ENCODE results near the gene ZNF534. TPM values are rescaled to one million over a fixed set of nuclear protein-coding genes. Genes with fewer than 3 reads are reported as not detected.

The ZNF534 gene
- not detected in 2 replicates for total RNA-seq

DNA sequence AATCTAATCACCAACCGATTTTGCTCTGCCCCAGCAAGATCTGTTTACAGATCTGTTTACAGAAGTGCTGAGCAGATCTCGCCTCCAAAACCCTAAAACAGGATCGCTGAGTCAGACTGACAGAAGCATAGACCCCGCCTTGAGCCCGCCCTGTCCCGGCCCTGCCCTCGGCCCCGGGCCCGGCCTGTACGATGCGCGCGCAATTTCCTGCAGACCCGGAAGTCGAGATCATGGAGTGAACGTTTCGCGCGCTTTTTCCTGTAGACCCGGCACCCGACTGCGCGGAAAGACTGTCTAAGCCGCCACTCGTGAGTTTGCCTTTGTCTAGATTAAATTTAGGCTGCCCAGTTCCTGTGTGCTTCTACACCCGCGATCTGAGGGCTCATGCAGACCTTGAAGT lies at the start of gene ZNF534:
Gene ZNF534, plus strand, starts transcription at position 212 of the 400 bp plus-strand sequence. CDS start 2,327 bp downstream, outside the sequence.

DNA sequence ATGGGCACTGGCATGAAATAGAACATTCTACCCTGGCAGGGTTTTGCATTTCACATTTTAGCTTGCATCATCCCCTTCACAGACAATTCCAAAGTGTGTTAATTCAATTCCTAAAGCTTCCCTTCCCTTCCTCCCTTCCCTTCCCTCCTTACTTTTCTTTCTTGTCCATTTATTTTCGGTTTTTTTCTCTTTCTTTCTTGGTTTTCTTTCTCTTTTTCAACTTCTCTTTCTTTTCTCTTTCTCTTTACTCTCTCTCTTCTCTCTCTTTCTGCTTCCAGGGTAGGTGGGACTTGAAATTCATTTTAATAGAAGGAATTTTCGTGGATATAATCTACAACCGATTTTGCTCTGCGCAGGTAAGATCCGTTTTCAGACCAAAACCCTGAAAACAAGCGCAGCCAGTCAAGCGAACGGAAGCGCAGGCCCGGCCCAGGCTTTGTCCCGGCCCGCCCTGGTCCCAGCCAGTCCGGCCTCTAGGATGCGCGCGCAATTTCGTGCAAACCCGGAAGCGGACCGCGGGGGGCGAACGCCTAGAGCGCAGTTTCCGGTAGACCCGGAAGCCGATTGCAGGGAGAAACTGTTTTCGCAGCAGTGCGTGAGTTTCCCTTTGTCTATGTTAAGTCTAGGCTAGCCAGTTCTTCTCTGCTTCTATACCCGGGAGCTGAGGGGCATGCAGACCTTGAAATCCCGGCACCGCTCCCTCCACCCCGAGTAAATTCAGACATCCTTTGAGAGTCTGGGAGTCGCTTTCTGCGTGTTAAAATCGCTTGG lies 31.5 kb upstream of the ZNF534 start, which contains the start of gene ZNF528:
Gene ZNF528, plus strand, starts transcription at position 540 of the 771 bp plus-strand sequence. CDS start 4,165 bp downstream, outside the sequence.

DNA sequence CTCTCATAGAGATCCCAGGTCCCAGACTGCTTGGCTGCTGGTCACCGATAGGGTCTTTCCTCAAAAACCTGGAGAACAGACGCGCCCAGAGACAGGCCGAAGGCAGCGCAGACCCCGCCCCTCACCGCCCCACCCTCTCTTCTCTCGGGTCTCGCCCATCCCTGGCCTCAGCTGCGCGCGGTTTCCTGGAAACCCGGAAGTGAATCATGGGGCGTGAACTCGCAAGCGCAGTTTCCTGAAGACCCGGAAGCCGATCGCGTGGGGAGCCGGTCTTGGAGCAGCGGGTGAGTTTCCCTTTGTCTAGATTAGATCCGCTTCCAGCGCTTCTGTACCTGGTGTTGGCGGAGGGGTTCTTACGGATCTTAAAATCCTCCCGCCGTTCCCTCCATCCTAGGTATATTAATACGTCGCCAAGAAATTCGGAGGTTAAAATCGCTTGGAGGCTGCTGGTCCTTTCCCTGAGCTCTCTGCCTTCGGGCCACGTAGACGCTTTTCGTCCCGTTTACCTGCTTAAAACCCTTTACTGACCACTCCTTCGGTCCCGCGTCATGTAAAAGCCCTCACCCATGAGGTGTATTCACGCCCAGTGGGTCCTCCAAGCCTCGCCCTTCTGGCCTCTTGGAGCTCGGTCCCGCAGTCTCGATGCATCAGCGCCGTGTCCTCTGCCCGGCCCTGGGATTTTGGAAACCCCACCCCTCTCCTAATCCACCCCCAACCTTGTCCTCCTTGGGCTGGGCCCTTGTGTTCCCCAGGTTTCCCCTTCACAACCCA lies 24.6 kb downstream of the ZNF534 start, which contains the start of gene ZNF578:
Gene ZNF578, plus strand, starts transcription at position 230 of the 771 bp plus-strand sequence. CDS start 48,293 bp downstream, outside the sequence.

Other genes with a start within 250 kb of the ZNF534 start
- 193 and 196 TPM in 2 replicates for gene PPP2R1A, start 239.1 kb upstream of the ZNF534 start, total RNA-seq
- 5.7 and 6.1 TPM in 2 replicates for gene ZNF766, start 159.6 kb upstream of the ZNF534 start, total RNA-seq
- gene ZNF480, start 132.0 kb upstream of the ZNF534 start, total RNA-seq = 4.0 and 5.0 TPM in 2 replicates
- 1.5 and 1.8 TPM in 2 replicates for gene ZNF610, start 92.9 kb upstream of the ZNF534 start, total RNA-seq
- gene ZNF880, start 59.2 kb upstream of the ZNF534 start, total RNA-seq = 9.8 and 14.6 TPM in 2 replicates
- 5.8 and 6.1 TPM in 2 replicates for gene ZNF528, start 31.3 kb upstream of the ZNF534 start, total RNA-seq
- 0.74 and 0.84 TPM in 2 replicates for gene ZNF578, start 24.4 kb downstream of the ZNF534 start, total RNA-seq
- 5.6 and 5.7 TPM in 2 replicates for gene ZNF808, start 98.5 kb downstream of the ZNF534 start, total RNA-seq
- 4.0 and 5.2 TPM in 2 replicates for gene ZNF701, start 141.1 kb downstream of the ZNF534 start, total RNA-seq
- 11.9 and 16.5 TPM in 2 replicates for gene ZNF83, start 209.2 kb downstream of the ZNF534 start, total RNA-seq

All from bronchus fibroblast of lung (primary cell).